ENCODE results near the gene HPS5.

Gene HPS5

DNA sequence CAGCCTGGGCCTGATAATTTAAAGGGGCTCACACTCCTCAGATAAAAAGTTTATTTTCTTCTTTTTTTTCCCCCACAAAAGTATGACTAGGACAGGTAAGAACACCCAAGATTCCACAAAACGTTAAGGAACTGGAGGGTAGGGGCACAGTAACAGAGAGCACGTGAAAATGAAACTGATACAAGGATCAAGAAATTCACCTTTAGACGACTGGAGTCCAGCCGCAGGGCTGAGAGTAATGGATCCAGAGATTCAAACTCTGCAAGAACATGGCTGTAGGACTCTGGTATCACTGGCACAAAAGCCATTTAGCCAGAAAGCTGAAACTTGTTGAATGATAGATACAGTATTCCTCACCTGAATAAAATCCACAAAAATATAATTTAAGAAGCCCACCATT lies 4.4 kb downstream of the HPS5 start:
- Histone ChIP-seq H3K4me3 (ENCODE audit: low read depth in 1 of 2, low read length in 2 of 2) (no peak overlapping the region), H3K4me1 (ENCODE audit: insufficient read depth, low read length) (peaks cover 12% of the 10 kb centered on the region), H3K36me3 (ENCODE audit: insufficient read depth, low read length) (no peaks in the 10 kb centered on the region), H3K9me3 (ENCODE audit: low read length) (no peaks in the 10 kb centered on the region), H3K27me3 (ENCODE audit: control insufficient read depth in 1 of 2, insufficient read depth in 2 of 2, low read length in 2 of 2) (no peaks in the 10 kb centered on the region), H3K27ac (ENCODE audit: low read depth, low read length) (no peak overlapping the region), H3K9ac (ENCODE audit: low read length) (no peak overlapping the region)

DNA sequence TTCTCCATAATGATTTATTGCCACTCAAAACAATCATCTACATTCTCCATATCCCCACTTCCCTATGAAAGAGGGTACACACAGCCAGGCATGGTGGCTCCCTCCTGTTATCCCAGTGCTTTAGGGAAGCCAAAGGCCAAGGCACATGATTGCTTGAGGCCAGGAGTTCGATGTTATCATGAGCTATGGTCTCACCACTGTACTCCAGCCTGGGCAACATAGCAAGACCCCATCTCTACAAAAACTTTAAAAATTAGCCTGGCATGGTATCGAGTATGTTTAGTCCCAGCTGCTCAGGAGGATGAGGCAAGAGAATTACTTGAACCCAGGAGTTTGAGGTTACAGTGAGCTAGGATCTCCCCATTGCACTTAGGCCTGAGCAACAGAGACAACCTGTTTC lies 6.0 kb downstream of the HPS5 start:
- Histone ChIP-seq H3K27me3 (ENCODE audit: control insufficient read depth in 1 of 2, insufficient read depth in 2 of 2, low read length in 2 of 2) (no peaks in the 10 kb centered on the region), H3K9ac (ENCODE audit: low read length) (no peak overlapping the region), H3K36me3 (ENCODE audit: insufficient read depth, low read length) (peaks cover 3% of the 10 kb centered on the region), H3K27ac (ENCODE audit: low read depth, low read length) (no peak overlapping the region), H3K4me3 (ENCODE audit: low read depth in 1 of 2, low read length in 2 of 2) (no peak overlapping the region), H3K9me3 (ENCODE audit: low read length) (no peaks in the 10 kb centered on the region), H3K4me1 (ENCODE audit: insufficient read depth, low read length) (peaks cover 5% of the 10 kb centered on the region)

DNA sequence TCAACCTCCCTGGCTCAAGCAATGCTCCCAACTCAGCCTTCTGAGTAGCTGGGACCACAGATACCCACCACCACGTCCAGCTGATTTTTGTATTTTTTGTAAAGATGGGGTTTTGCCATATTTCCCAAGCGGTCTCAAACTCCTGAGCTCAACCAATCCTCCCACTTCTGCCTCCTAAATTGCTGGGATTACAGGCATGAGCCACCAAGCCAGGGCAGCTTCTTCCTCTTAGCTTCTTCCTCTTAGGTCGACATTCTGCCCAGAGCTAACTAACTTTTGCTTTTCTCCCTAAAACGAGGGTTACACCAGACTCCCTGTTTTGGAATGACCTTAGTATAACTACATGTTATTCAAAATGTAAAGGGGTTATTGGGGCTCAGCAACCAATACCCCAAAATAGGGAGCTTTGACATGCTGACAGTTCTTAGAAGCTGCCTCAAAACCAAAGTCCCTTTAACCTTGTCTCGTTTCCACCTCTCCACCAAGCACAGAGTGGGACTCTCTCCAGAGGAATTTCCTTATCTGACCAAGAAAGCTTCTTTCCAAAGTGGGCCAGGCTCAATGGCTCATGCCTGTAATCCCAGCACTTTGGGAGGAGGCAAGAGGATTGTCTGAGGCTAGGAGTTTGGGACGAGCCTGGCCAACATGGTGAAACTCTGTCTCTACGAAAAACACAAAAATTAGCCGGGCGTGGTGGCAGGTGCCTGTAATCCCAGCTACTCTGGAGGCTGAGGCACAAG lies 7.0 kb downstream of the HPS5 start:
- Histone ChIP-seq H3K36me3 (ENCODE audit: insufficient read depth, low read length) (peaks cover 12% of the 10 kb centered on the region), H3K4me1 (ENCODE audit: insufficient read depth, low read length) (no peaks in the 10 kb centered on the region), H3K4me3 (ENCODE audit: low read depth in 1 of 2, low read length in 2 of 2) (no peak overlapping the region), H3K9me3 (ENCODE audit: low read length) (no peaks in the 10 kb centered on the region), H3K27ac (ENCODE audit: low read depth, low read length) (no peak overlapping the region), H3K9ac (ENCODE audit: low read length) (no peak overlapping the region), H3K27me3 (ENCODE audit: control insufficient read depth in 1 of 2, insufficient read depth in 2 of 2, low read length in 2 of 2) (no peaks in the 10 kb centered on the region)

DNA sequence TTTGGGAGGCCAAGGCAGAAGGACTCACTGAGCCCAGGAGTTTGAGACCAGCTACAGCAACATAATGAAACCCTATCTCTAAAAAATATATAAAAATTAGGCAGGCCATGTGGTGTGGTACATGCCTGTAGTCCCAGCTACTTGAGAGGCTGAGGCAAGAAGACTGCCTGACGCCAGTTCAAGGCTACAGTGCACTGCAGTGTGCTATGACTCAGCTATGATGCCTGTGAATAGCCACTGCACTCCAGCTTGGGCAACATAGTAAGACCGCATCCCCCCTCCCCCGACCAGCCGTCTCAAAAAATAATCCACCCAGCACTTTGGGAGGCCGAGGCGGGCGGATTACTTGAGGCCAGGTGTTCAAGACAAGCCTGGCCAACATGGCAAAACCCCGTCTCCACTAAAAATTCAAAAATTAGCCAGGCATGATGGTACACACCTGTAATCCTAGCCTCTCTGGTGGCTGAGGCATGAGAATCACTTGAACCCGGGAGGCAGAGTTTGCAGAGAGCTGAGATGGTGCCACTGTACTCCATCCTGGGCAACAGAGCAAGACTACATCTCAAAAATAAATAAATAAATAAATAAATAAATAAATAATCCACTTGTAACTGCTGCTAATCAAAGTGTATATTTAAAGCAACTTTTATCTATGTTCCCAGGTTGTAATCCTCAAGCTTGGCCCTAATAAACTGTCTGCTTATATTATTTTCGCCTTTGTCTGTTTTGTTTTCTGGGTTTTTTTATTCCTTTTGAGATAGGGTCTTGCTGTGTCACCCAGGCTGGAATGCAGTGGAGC lies 7.8 kb downstream of the HPS5 start:
- H3K9ac ChIP-seq (ENCODE audit: low read length), result no peak overlapping the region
- no peaks in the 10 kb centered on the region for H3K4me1 ChIP-seq (ENCODE audit: insufficient read depth, low read length)
- no peak overlapping the region for H3K4me3 ChIP-seq (ENCODE audit: low read depth in 1 of 2, low read length in 2 of 2)
- H3K9me3 ChIP-seq (ENCODE audit: low read length), result no peaks in the 10 kb centered on the region
- no peaks in the 10 kb centered on the region for H3K27me3 ChIP-seq (ENCODE audit: control insufficient read depth in 1 of 2, insufficient read depth in 2 of 2, low read length in 2 of 2)
- peaks cover 13% of the 10 kb centered on the region for H3K36me3 ChIP-seq (ENCODE audit: insufficient read depth, low read length)
- no peak overlapping the region for H3K27ac ChIP-seq (ENCODE audit: low read depth, low read length)

GRCh38 chr11:18312663-18313420 lies 9.1 kb downstream of the HPS5 start:
- Histone ChIP-seq H3K36me3 (ENCODE audit: insufficient read depth, low read length) (peaks cover 17% of the 10 kb centered on the region), H3K27ac (ENCODE audit: low read depth, low read length) (no peak overlapping the region), H3K4me1 (ENCODE audit: insufficient read depth, low read length) (no peaks in the 10 kb centered on the region), H3K9ac (ENCODE audit: low read length) (no peak overlapping the region), H3K9me3 (ENCODE audit: low read length) (no peaks in the 10 kb centered on the region), H3K27me3 (ENCODE audit: control insufficient read depth in 1 of 2, insufficient read depth in 2 of 2, low read length in 2 of 2) (no peaks in the 10 kb centered on the region), H3K4me3 (ENCODE audit: low read depth in 1 of 2, low read length in 2 of 2) (no peak overlapping the region)

DNA sequence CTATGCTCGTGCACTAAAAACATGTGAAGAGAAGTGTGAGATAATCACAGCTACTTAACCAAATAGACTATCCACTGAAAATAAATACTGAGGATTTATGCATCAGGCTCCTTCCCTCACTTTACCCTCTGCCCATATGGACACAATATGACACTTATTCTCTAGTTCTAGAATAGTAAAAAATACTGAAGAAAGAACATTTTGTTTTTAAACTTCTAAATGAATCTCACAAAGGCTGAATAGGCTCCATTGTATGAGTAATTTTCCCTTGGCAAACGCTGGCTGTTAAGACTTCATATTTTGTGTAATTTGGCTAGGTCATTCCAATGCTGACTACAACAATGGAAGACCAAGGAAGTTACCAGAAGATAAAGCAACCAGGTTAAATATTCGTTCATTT lies 9.9 kb downstream of the HPS5 start:
- Histone ChIP-seq H3K4me3 (ENCODE audit: low read depth in 1 of 2, low read length in 2 of 2) (no peak overlapping the region), H3K27ac (ENCODE audit: low read depth, low read length) (no peak overlapping the region), H3K27me3 (ENCODE audit: control insufficient read depth in 1 of 2, insufficient read depth in 2 of 2, low read length in 2 of 2) (no peaks in the 10 kb centered on the region), H3K36me3 (ENCODE audit: insufficient read depth, low read length) (peaks cover 17% of the 10 kb centered on the region), H3K4me1 (ENCODE audit: insufficient read depth, low read length) (no peaks in the 10 kb centered on the region), H3K9ac (ENCODE audit: low read length) (no peak overlapping the region), H3K9me3 (ENCODE audit: low read length) (no peaks in the 10 kb centered on the region)

DNA sequence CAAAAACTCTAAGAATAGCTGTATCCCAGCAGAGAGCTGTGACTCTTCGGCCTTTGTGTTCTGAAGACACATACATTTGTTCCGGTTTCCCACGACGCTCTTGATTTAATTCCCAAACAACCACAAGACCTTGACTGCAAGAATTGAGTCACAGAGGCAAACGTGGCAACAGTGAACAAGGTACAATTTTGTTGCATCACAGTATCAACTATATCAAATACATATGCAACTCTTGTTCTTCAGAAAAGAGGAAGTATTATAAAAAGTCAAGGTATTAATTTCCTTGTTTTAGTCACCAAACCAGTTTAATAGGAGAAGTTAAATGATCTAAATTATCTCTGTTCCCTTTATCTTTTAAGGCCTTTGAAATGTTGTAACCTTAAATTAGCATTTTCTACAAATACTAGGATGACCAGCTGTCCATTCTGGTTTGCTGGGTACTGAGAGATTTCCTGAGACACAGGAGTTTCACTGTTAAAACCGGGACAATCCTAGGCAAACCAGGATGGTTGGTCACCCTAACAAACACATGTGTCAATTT lies 11.1 kb downstream of the HPS5 start:
- H3K4me3 ChIP-seq (ENCODE audit: low read depth in 1 of 2, low read length in 2 of 2), result no peak overlapping the region
- H3K36me3 ChIP-seq (ENCODE audit: insufficient read depth, low read length), result peaks cover 22% of the 10 kb centered on the region
- H3K27me3 ChIP-seq (ENCODE audit: control insufficient read depth in 1 of 2, insufficient read depth in 2 of 2, low read length in 2 of 2), result no peaks in the 10 kb centered on the region
- H3K27ac ChIP-seq (ENCODE audit: low read depth, low read length), result no peak overlapping the region
- no peak overlapping the region for H3K9ac ChIP-seq (ENCODE audit: low read length)
- H3K9me3 ChIP-seq (ENCODE audit: low read length), result no peaks in the 10 kb centered on the region
- no peaks in the 10 kb centered on the region for H3K4me1 ChIP-seq (ENCODE audit: insufficient read depth, low read length)

DNA sequence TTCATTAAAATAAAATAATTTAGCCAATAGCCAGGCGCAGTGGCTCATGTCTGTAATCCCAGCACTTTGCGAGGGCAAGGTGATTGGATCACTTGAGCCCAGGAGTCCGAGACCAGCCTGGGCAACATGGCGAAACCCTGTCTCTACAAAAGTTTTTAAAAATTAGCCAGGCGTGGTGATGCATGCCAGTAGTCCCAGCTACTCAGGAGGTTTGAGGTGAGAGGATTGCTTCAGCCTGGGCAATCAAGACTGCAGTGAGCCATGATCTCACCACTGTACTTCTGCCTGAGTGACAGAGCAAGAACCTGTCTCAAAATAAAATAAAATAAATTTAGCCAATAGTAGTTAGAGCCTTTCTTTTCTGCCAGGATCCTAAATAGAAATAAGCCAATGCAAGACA lies 12.2 kb downstream of the HPS5 start:
- H3K27ac ChIP-seq (ENCODE audit: low read depth, low read length), result no peak overlapping the region

GRCh38 chr11:18308242-18308641 lies 13.7 kb downstream of the HPS5 start:
- Histone ChIP-seq H3K36me3 (ENCODE audit: insufficient read depth, low read length) (peaks cover 42% of the 10 kb centered on the region), H3K4me1 (ENCODE audit: insufficient read depth, low read length) (no peaks in the 10 kb centered on the region), H3K4me3 (ENCODE audit: low read depth in 1 of 2, low read length in 2 of 2) (no peak overlapping the region), H3K27ac (ENCODE audit: low read depth, low read length) (no peak overlapping the region), H3K27me3 (ENCODE audit: control insufficient read depth in 1 of 2, insufficient read depth in 2 of 2, low read length in 2 of 2) (no peaks in the 10 kb centered on the region), H3K9ac (ENCODE audit: low read length) (no peak overlapping the region), H3K9me3 (ENCODE audit: low read length) (no peaks in the 10 kb centered on the region)

More for the DNA sequence above, 12.2 kb downstream of the HPS5 start:
- Histone ChIP-seq H3K4me1 (ENCODE audit: insufficient read depth, low read length) (no peaks in the 10 kb centered on the region), H3K36me3 (ENCODE audit: insufficient read depth, low read length) (peaks cover 32% of the 10 kb centered on the region), H3K9me3 (ENCODE audit: low read length) (no peaks in the 10 kb centered on the region), H3K4me3 (ENCODE audit: low read depth in 1 of 2, low read length in 2 of 2) (no peak overlapping the region), H3K9ac (ENCODE audit: low read length) (no peak overlapping the region), H3K27me3 (ENCODE audit: control insufficient read depth in 1 of 2, insufficient read depth in 2 of 2, low read length in 2 of 2) (no peaks in the 10 kb centered on the region)

GRCh38 chr11:18307461-18308139 lies 14.3 kb downstream of the HPS5 start:
- Histone ChIP-seq H3K4me3 (ENCODE audit: low read depth in 1 of 2, low read length in 2 of 2) (no peak overlapping the region), H3K9ac (ENCODE audit: low read length) (no peak overlapping the region), H3K36me3 (ENCODE audit: insufficient read depth, low read length) (peaks cover 44% of the 10 kb centered on the region), H3K9me3 (ENCODE audit: low read length) (no peaks in the 10 kb centered on the region), H3K27me3 (ENCODE audit: control insufficient read depth in 1 of 2, insufficient read depth in 2 of 2, low read length in 2 of 2) (no peaks in the 10 kb centered on the region), H3K27ac (ENCODE audit: low read depth, low read length) (no peak overlapping the region), H3K4me1 (ENCODE audit: insufficient read depth, low read length) (no peaks in the 10 kb centered on the region)

GRCh38 chr11:18304745-18305144 lies 17.2 kb downstream of the HPS5 start:
- Histone ChIP-seq H3K36me3 (ENCODE audit: insufficient read depth, low read length) (peaks cover 31% of the 10 kb centered on the region), H3K9me3 (ENCODE audit: low read length) (no peaks in the 10 kb centered on the region), H3K9ac (ENCODE audit: low read length) (no peak overlapping the region), H3K27ac (ENCODE audit: low read depth, low read length) (no peak overlapping the region), H3K4me3 (ENCODE audit: low read depth in 1 of 2, low read length in 2 of 2) (no peak overlapping the region), H3K27me3 (ENCODE audit: control insufficient read depth in 1 of 2, insufficient read depth in 2 of 2, low read length in 2 of 2) (no peaks in the 10 kb centered on the region), H3K4me1 (ENCODE audit: insufficient read depth, low read length) (no peaks in the 10 kb centered on the region)
